ENCODE data around the gene GOSR2. TPM values are rescaled to one million over a fixed set of nuclear protein-coding genes. Genes with fewer than 3 reads are reported as not detected.

Gene GOSR2
- total and polyA plus RNA-seq, 2 of the 13 experiments (the other 11 are each of a cell fraction or from before 2014, with no cell fraction given): 61.5 to 63.9 TPM

GRCh38 chr17:46962374-46962790, 39.4 kb downstream of the GOSR2 start (continued):
- no peak for TF ChIP-seq ZBTB33 (CRISPR knock-in tag; IDR thresholded peaks at IDR 0.05)
- TF ChIP-seq ZXDC (CRISPR knock-in tag; IDR thresholded peaks at IDR 0.05): no peak
- TF ChIP-seq TFDP2 (CRISPR knock-in tag; IDR thresholded peaks at IDR 0.05): no peak
- TF ChIP-seq REPIN1 (CRISPR knock-in tag; IDR thresholded peaks at IDR 0.05; ENCODE audit: borderline replicate concordance, low read depth): no peak
- TF ChIP-seq PLRG1 (conservative IDR thresholded peaks at IDR 0.05): no peak
- no peak for TF ChIP-seq ZNF143 (CRISPR knock-in tag; IDR thresholded peaks at IDR 0.05)
- TF ChIP-seq SUZ12 (IDR thresholded peaks at IDR 0.05; ENCODE audit: low read depth, low read length): no peak
- no peak for TF ChIP-seq SMAD3 (CRISPR knock-in tag; IDR thresholded peaks at IDR 0.05)
- no peak for TF ChIP-seq E2F1 (CRISPR knock-in tag; IDR thresholded peaks at IDR 0.05)
- TF ChIP-seq ZNF782 (CRISPR knock-in tag; IDR thresholded peaks at IDR 0.05; ENCODE audit: borderline replicate concordance): no peak
- TF ChIP-seq ZBTB26 (CRISPR knock-in tag; IDR thresholded peaks at IDR 0.05; ENCODE audit: borderline replicate concordance): no peak
- no peak for TF ChIP-seq TGIF2 (CRISPR knock-in tag; IDR thresholded peaks at IDR 0.05)
- TF ChIP-seq NCOR1 (IDR thresholded peaks at IDR 0.05; ENCODE audit: borderline replicate concordance, low read length): no peak
- no peak for TF ChIP-seq RELA (CRISPR knock-in tag; IDR thresholded peaks at IDR 0.05)

Measured in HepG2 (cell line).